Measurements from ENCODE around the gene TTF2. TPM values are rescaled to one million over a fixed set of nuclear protein-coding genes. Genes with fewer than 3 reads are reported as not detected.

TTF2 gene
- total RNA-seq, result 10 to 100 TPM in 3 of 4 donors, 1 to 10 TPM in 1; 8.2 to 56.4 (median 17.0) TPM

- H3K27ac ChIP-seq, result peak within 1 kb of the TSS in 1 of 2 donors; percentile 58
Measured at GRCh38 chr1:117059678-117060440, at the start of gene TTF2. TSS of gene TTF2 (plus strand) at chr1:117060326. CDS start at chr1:117060347, 21 bp downstream.

GRCh38 chr1:117011334-117011733 is 48.8 kb upstream of the TTF2 start:
- TF ChIP-seq CTCF (IDR thresholded peaks at IDR 0.05) (no peak), POLR2A (IDR thresholded peaks at IDR 0.05) (no peak)
- no peaks in the 10 kb centered on the region for H3K27me3 ChIP-seq
- no peak overlapping the region for H3K4me3 ChIP-seq
- intact Hi-C loops (cut with DNase I; ENCODE audit: low total_unique reads), result no loop called here
- no peaks in the 10 kb centered on the region for H3K4me1 ChIP-seq
- no peaks in the 10 kb centered on the region for H3K36me3 ChIP-seq
- no peak for DNase-seq
- no peaks in the 10 kb centered on the region for H3K9me3 ChIP-seq
- H3K27ac ChIP-seq, result no peak overlapping the region

More at GRCh38 chr1:117059678-117060440, at the start of gene TTF2:
- peaks cover 0 to 5% of the 10 kb centered on the region in 2 donors for H3K4me1 ChIP-seq
- TF ChIP-seq POLR2A (IDR thresholded peaks at IDR 0.05) (no peak), CTCF (IDR thresholded peaks at IDR 0.05) (peak in 3 of 4 experiments; percentile 21 to 46 (median 41))
- intact Hi-C loops (cut with DNase I; ENCODE audit: low total_unique reads), result loop anchor here (5.0 to 10.0 kb wide), 3 partner anchors 62 to 485 kb away; partner anchors contain the start of genes CD58 and TRIM45
- H3K4me3 ChIP-seq, result peak within 1 kb of the TSS; percentile 57 to 58
- no peaks in the 10 kb centered on the region for H3K9me3 ChIP-seq
- H3K27me3 ChIP-seq, result no peaks in the 10 kb centered on the region
- peak; percentile 92 to 95 for DNase-seq
- no peaks in the 10 kb centered on the region for H3K36me3 ChIP-seq

- H3K4me1 ChIP-seq, result no peaks in the 10 kb centered on the region
- H3K27ac ChIP-seq, result no peak overlapping the region
- H3K4me3 ChIP-seq, result no peak overlapping the region
- DNase-seq, result no peak
- intact Hi-C loops (cut with DNase I; ENCODE audit: low total_unique reads), result no loop called here
- H3K9me3 ChIP-seq, result no peaks in the 10 kb centered on the region
- TF ChIP-seq POLR2A (IDR thresholded peaks at IDR 0.05) (no peak), CTCF (IDR thresholded peaks at IDR 0.05) (no peak)
- H3K27me3 ChIP-seq, result no peaks in the 10 kb centered on the region
- H3K36me3 ChIP-seq, result no peaks in the 10 kb centered on the region
Measured at GRCh38 chr1:117013309-117013858, 46.7 kb upstream of the TTF2 start.

- DNase-seq, result no peak
- Histone ChIP-seq H3K36me3 (no peaks in the 10 kb centered on the region), H3K9me3 (no peaks in the 10 kb centered on the region), H3K4me1 (no peaks in the 10 kb centered on the region), H3K27me3 (no peaks in the 10 kb centered on the region), H3K27ac (no peak overlapping the region), H3K4me3 (no peak overlapping the region)
- TF ChIP-seq CTCF (IDR thresholded peaks at IDR 0.05) (no peak), POLR2A (IDR thresholded peaks at IDR 0.05) (no peak)
- intact Hi-C loops (cut with DNase I; ENCODE audit: low total_unique reads), result no loop called here
Measured at GRCh38 chr1:117014209-117014608, 45.9 kb upstream of the TTF2 start.

GRCh38 chr1:117015724-117016123 is 44.4 kb upstream of the TTF2 start:
- Histone ChIP-seq H3K4me3 (no peak overlapping the region), H3K9me3 (no peaks in the 10 kb centered on the region), H3K27me3 (no peaks in the 10 kb centered on the region), H3K4me1 (no peaks in the 10 kb centered on the region), H3K36me3 (no peaks in the 10 kb centered on the region), H3K27ac (no peak overlapping the region)
- no peak for DNase-seq
- intact Hi-C loops (cut with DNase I; ENCODE audit: low total_unique reads), result no loop called here
- TF ChIP-seq CTCF (IDR thresholded peaks at IDR 0.05) (no peak), POLR2A (IDR thresholded peaks at IDR 0.05) (no peak)

All from uterus (tissue), 4 donors.